ENCODE data around the gene RNF130.

Gene RNF130

GRCh38 chr5:180071531-180072255, at the start of gene RNF130:
TSS of gene RNF130 (minus strand) at chr5:180071759. CDS start at chr5:180071702, 57 bp downstream.
- DNase-seq = peak; percentile 60 to 90

- no peak for DNase-seq
Measured at GRCh38 chr5:180120237-180121101, 48.9 kb upstream of the RNF130 start.

DNA sequence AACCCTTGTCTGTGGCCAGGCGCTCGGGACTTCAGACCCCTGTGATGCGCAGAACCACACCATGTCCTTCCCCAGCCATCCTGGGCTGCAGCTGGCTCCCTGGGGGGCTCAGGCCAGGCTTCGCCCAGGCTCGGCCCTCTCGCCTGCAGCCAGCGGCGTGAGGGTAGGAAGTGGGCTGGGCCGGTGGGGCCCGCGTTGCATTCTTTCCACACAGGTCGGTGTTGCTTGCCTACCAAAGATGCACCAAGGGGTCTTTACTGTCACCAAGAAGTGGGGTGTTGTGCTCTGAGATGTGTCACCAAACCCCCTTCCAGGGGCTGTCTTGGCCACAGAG, 48.3 kb upstream of the RNF130 start:
- DNase-seq = no peak

GRCh38 chr5:180119031-180119902, 47.7 kb upstream of the RNF130 start:
- DNase-seq = no peak

- DNase-seq = no peak
Measured at GRCh38 chr5:180118391-180118791, 46.8 kb upstream of the RNF130 start.

- no peak for DNase-seq
Measured at GRCh38 chr5:180117000-180117725, 45.6 kb upstream of the RNF130 start.

DNA sequence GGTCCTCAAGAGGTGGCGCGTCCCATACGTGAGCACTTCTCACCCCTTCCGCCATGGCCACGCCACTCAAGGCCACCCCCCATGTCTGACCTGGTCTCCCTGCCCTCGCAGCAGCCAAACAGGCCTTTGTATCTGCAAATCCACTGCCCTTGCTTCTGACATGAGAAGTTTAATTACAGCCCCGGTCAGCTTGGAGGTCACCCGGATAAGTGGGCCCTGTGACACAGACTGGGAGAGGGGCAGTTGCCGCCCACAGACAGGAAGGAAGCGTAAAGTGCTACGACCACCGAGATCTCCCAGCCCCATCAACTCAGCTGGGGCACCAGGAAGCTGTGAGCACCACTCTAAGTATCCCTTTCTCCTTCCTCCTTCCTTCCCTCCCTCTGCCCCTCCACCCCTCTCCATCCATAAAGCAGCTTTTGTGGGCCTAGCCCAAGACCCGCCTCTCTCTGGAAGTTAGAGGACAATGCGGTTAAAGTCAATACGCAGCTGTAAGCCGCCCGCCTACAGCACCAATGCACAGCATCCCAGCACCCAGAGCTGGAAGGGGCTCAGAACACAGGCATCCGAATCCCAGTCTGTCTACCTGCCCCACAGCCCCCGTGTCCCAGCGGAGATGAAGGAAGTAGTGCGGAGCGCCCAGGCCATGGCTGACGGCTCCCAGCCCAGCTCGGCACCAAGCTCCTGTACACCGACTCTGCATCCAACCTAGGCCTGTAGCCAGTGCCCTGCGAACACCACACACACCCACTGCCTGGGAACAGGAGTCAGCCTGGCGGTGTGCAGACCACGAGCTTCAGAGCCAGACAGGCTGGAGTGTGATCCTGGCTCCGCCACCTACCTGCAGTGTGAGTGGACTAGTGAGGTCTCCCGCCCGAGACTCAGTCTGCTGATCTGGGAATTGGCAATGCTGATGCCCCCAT, 44.8 kb upstream of the RNF130 start:
- DNase-seq = no peak

DNA sequence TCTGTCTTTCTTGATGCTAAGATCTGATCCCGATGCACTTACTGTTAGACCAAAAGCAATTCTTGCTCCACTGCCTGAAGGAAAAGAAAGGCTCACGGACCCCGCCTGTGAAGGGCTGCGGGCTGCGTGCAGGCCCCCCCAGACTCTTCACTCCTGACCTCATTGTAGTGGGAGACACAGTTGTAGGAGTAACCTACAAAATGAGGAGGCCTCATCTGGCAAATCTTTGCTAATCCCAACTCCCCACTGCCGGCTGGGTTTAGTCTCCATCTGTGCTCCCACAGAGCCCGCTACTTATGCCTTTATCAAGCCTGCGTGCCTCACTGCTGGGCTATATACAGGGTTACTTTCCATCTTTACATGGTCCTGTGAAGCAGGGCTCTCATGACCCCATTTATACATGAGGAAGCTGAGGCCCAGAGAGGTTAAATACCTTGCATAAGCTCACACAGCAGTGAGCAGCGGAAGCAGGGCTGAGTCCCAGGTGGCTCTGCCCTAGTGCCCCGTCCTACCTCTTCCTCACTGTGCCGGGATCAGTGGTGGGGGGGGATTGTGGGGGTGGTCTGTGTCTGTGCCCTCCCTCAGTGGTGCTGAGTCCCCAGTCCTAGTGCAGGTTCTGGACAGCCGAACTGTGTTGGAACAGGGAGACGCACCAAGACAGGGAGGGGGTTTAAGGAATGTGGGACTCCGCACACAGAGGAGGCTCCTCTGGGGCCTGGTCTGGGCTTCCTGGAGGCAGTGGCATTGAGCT, 43.9 kb upstream of the RNF130 start:
- DNase-seq = no peak

GRCh38 chr5:180114304-180115003, 42.9 kb upstream of the RNF130 start:
- DNase-seq = no peak

GRCh38 chr5:180113660-180114303, 42.2 kb upstream of the RNF130 start:
- no peak for DNase-seq

- no peak for DNase-seq
Measured at GRCh38 chr5:180112181-180112861, 40.8 kb upstream of the RNF130 start.

GRCh38 chr5:180111273-180112002, 39.9 kb upstream of the RNF130 start:
- no peak for DNase-seq

DNA sequence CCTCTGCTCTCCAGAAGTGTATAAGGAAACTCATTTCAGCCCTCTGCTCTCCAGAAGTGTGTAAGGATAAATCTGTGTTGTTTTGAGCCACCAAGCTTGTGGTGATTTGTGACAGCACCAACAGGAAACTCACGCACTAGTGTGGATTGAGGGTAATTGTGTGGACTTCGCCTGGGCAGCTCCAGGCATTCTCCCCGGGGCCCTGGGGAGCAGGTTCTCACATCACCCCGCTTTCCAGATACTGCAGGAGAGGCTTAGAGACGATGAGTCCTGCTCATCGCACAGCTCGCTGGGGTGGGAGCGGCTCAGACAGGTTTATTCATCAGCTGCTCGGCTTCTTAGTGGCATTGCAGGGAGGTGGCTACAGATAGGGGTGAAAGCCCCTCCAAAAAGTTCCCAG, 38.4 kb upstream of the RNF130 start:
- no peak for DNase-seq

DNA sequence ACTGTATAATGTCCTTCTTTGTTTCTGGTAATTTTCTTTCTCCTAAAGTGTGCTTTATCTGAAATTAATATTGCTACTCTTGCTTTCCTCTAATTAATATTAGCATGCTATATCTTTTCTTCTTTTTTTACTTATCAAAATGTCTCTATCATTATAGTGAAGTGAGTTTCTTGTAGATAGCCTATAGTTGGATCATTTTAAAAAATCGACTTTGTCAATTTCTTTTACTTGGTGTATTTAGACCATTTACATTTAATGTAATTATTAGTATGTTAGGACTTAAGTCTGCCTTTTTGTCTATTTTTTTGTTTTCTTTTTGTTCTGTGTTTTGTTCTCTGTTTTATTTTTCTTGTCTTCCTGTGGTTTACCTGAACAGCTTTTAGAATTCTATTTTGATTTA, 35.4 kb upstream of the RNF130 start:
- no peak for DNase-seq

- DNase-seq = no peak
Measured at GRCh38 chr5:180105827-180106312, 34.3 kb upstream of the RNF130 start.

DNA sequence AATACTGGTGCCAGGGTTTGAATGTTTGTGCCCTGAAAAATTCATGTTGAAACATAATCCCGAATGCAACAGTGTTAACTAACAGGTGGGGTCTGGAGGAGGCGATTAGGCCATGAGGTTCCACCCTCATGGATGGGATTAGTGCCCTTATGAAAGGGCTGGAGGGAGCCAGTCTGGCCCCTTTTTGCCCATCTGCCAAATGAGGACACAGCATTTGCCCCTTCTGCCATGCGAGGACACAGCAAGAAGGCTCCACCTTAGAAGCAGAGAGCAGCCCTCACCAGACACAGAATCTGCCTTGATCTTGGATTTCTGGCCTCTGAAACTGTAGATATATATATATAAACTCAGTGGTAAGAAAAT, 32.6 kb upstream of the RNF130 start:
- no peak for DNase-seq

DNA sequence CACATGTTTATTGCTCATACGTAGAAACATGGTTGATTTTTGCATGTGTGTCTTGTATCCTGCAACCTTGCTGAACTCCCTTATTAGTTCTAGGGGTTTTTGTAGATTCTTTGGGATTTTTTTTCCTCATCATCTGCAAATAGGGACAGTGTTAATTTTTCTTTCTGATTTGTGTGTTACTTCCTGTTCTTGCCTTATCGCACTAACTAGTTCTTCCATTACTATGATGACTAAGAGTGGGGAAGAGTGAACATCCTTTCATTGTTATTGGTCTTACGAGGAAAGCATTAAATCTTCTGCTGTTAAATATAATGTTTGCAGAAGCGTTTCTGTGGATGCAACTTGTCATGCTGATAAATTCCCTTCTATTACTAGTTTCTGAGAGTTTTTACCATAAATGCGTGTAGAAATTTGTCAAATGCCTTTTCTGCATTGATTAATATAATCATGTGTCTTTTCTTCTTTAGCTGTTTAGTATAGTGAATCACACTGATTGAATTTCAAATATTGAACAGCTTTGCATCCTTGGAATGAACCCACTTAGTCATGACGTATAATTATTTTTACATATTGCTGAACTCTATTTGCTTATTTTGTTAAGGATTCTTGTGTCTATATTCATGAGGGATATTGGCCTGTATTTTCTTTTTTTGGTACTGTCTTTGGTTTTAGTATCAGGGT, 32.1 kb upstream of the RNF130 start:
- no peak for DNase-seq

DNA sequence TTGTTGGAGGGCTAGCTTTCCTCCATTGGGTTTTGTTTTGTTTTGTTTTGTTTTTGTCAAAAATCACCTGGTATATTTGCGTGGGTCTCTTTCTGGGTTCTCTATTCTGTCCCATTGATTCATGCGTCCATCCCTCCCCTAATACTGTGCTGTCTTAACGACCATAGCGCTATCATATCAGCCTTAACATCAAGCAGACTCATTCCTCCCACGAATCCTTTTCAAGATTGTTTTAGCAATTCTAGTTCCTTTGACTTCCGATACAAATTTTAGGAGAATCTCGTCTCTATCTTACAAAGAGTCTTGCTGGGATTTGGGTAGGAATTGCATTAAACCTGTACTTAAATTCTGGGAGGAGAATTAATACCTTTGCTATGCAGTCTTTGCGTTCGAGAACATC, 31.1 kb upstream of the RNF130 start:
- no peak for DNase-seq

Data from bone marrow (tissue), 2 donors.